Effector CD8-positive, alpha-beta T cell (primary cell): ENCODE measurements around the gene HILPDA.
"Not testable (repeated sequence)": the region's sequence is repeated elsewhere in the genome, so short reads cannot be mapped to it uniquely, and the experiment has no call there.

Experiments used
- DNase-seq: peaks from one replicate; lab custom pipeline; 2025; lab: John Stamatoyannopoulos, UW

HILPDA gene

GRCh38 chr7:128463345-128463744 lies 7.7 kb downstream of the HILPDA start:
- DNase-seq = not testable (repeated sequence)

GRCh38 chr7:128463933-128464332 lies 8.3 kb downstream of the HILPDA start:
- DNase-seq = not testable (repeated sequence)

GRCh38 chr7:128466871-128467270 lies 11.2 kb downstream of the HILPDA start:
- DNase-seq = not testable (repeated sequence)

- DNase-seq = peak; percentile 87
Observed at GRCh38 chr7:128476402-128477335, 21.0 kb downstream of the HILPDA start, which contains the start of gene METTL2B. TSS of gene METTL2B (plus strand) at chr7:128476748. CDS start at chr7:128476766, 18 bp downstream.

GRCh38 chr7:128477336-128477690 lies 21.6 kb downstream of the HILPDA start:
- not testable (repeated sequence) for DNase-seq

- not testable (repeated sequence) for DNase-seq
Observed at GRCh38 chr7:128479082-128479481, 23.4 kb downstream of the HILPDA start.

GRCh38 chr7:128488134-128488533 lies 32.5 kb downstream of the HILPDA start:
- not testable (repeated sequence) for DNase-seq

- no peak for DNase-seq
Observed at GRCh38 chr7:128497405-128497804, 41.7 kb downstream of the HILPDA start.

GRCh38 chr7:128505416-128505815 lies 49.7 kb downstream of the HILPDA start:
- DNase-seq = not testable (repeated sequence)

- DNase-seq = not testable (repeated sequence)
Observed at GRCh38 chr7:128506819-128507218, 51.1 kb downstream of the HILPDA start.

- not testable (repeated sequence) for DNase-seq
Observed at GRCh38 chr7:128507321-128507993, 51.8 kb downstream of the HILPDA start.
